Esophagus mucosa (tissue), 1 donor: ENCODE results near the gene SPDYA. TPM values are rescaled to one million over a fixed set of nuclear protein-coding genes. Genes with fewer than 3 reads are reported as not detected.

Experiments used
- ATAC-seq: fragments of 200-7000 bp; cut with Tn5 transposase; one replicate; pipeline ENCODE4 v1.9.1; 2020
- total RNA-seq: library from RNA; stranded (reverse); gene quantifications from one replicate; pipeline ENCODE4 v1.2.4, GENCODE V29; 2023
- donor health status: DM: yes; HTN: yes; CAD: no.

SPDYA gene
- total RNA-seq, 1 donor from 2014 or later = 0.92 TPM

DNA sequence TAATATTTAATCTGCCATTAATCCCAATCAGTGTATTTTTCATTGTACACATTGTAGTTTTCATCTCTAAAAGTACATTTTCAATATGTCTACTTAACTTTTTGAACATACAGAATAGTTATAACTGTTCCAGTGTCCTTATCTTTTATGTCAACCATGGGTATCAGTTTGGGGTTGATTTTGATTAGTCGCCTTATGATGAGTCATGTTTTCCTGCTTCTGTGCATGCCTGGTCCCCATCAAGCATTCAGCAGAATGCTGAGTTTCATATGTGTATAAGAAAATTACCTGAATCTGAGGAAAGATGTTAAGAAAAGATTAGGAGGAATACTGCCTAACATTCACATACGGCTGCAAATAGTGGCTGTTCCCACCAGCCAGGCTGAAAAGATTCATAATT, 17.7 kb downstream of the SPDYA start:
- no peak for ATAC-seq

DNA sequence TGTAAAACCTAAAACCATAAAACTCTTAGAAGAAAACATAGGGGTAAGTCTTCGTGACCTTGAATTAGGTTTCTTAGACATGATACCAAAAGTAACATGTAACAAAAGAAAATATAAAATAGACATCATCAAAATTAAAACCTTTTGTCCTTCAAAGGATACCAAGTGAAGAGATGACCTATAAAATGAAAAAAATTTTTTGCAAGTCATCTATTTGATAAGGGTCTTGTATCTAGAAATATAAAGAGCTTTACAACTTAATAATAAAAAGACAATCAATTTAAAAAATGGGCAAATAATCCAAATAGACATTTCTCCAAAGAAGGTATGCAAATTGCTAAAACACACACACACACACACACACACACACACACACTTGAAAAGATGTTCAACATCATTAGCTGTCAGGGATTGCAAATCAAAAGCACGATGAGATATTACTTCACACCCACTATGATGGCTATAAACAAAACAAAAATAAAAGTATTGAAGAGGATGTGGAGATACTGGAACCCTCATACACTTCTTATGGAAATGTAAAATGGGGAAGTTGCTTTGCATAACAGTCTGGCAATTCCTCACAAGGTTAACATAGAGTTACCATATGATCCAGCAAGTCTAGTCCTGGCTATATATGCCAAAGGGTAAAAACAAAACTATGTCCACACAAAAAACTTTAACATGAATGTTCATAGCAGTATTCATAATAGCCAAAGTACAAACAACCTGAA, 23.3 kb downstream of the SPDYA start:
- ATAC-seq = no peak

- no peak for ATAC-seq
Measured at GRCh38 chr2:28835781-28836180, 25.1 kb downstream of the SPDYA start.

DNA sequence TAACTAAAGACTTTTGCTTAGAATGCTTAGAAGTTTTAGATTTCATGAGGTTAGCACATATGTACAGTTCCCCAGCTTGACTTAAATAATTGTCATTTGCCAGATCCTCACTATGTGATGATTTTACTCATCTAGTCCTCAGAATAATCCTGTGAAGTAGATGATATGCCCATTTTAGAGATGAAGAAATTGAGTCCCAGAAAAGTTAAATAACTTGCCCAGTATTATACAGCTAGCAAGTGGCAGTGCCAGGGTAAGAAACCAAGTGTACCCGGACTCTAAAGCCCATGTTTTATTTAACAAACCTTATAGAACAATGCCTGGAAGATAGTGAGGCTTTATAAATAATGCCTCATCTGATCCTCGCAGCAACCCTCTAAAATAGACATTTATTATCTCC, 28.3 kb downstream of the SPDYA start:
- no peak for ATAC-seq

DNA sequence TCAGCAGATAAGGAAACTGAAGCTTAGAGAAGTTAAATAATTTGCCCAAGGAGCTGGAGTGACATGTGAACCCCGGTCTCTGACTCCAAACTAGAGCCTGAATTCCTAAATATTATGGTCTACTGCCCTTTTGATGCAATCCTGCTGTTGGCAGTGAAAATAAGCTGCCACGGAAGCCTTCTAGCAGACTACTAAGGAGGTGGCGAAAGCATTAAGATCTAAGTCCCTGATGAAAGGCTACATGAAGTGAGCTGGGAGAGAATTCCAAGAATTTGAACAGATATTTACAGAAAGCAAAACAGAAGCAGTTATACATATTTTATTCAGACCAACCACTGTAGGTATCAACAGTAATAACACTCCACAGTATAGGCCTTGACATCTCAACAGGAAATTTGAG, 31.4 kb downstream of the SPDYA start:
- ATAC-seq = no peak

DNA sequence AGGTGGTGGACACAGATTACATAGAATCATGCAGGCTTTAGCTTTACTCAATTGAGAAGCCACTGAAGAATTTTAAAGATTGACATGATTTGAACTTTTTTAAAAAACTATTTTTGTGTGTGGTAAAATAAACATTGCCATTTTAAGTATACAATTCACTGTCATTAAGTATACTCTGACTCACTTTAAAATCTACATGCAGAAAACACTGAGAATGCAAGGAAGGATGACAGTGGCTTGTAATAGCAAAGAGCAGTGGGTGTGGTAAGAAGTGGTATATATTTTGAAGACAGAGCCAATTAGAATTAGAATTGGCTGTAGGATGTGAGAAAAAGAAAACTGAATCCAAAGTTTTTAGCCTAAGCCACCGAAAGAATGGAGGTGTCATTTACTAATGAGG, 44.6 kb downstream of the SPDYA start:
- ATAC-seq = peak; percentile 31

DNA sequence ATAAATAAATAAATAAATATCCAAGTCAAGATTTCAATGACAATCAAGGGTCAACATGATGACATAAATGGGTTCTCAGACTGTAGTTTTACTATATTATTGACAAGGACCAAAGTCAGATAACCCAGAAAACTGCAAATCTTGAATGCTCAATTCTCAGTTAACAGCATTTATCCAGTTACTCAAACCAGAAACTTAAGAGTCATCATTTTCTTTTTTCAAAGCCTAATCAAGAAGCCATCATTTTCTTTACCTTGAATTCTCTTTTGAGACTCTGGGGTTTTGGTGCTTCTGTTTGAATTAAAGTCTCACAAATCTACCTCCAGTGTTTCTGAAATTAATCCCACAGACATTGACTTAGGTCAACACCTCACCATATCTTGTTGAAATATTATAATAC, 45.3 kb downstream of the SPDYA start:
- no peak for ATAC-seq

DNA sequence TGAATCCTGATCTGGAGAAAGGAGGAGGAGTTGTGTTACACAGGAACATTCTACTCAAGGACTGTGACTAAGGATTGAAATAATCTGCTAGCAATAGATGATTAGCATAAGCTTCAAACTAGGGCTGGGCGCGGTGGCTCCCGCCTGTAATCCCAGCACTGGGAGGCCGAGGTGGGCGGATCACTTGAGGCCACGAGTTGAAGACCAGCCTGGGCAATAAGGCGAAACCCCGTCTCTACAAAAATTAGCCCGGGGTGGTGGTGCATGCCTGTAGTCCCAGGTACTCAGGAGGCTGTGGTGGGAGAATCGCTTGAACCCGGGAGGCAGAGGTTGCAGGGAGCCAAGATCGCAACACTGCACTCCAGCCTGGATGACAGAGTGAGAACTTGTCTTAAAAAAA, 58.0 kb downstream of the SPDYA start:
- ATAC-seq = no peak

- peak; percentile 30 for ATAC-seq
Measured at GRCh38 chr2:28869494-28870145, 59.0 kb downstream of the SPDYA start.

DNA sequence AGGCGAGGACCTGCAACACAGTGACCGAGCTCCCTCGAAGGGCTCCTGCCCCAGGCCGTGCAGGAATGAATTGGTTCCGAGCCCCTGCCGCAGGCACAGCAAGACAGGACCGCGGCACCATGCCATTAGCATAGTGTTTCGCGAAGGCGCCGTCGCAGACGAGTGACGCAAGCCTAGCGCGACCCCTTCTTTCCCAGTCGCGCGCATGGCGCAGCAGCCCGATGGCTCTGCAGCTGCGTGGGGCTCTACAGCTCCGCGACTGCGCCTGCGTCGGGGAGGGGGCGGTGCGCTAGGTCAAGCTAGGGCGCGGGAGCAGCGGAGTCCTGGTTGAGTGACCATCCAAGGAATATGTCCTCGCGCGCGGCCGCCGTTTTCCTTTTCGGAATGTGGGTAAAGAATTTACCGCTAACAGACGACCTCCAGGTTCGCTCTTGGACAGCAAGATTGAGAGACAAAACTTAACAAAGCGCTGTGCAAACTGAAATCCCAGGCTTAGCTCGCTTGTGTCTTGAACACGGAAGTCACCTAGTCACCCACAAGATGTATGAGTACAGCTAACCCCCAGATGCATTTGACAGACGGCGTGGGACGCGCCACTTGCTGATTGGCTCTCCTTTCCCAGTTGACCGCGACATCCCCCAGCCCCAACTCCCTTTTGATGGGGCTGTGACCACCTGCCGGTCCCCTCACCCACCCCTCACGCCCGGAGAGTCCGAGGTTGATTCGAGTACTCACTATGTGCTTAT, 59.7 kb downstream of the SPDYA start, which contains the start of gene TRMT61B:
TSS of gene TRMT61B (minus strand) at position 164 of the 746 bp plus-strand sequence. CDS start at position 132, 32 bp downstream.
- ATAC-seq = peak; percentile 100

- no peak for ATAC-seq
Measured at GRCh38 chr2:28871620-28872019, 61.0 kb downstream of the SPDYA start.

DNA sequence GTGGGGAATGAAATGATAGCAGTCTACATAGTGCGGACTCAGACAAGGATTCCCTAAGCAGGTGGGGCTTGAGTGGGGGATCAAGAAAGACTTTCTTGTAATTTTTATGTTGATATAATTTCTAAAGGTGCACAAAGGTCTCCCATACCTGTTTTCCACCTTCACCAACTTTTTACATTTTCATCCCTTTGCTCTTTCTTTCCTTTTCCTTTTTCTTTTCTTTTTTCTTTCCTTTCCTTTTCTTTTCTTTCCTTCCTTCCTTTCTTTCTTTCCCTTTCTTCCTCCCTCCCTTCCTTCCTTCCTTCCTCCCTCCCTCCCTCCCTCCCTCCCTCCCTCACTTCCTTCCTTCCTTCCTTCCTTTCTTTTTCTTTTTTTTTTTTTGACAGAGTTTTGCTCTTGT, 69.6 kb downstream of the SPDYA start:
- no peak for ATAC-seq

- no peak for ATAC-seq
Measured at GRCh38 chr2:28893488-28893887, 82.9 kb downstream of the SPDYA start.

DNA sequence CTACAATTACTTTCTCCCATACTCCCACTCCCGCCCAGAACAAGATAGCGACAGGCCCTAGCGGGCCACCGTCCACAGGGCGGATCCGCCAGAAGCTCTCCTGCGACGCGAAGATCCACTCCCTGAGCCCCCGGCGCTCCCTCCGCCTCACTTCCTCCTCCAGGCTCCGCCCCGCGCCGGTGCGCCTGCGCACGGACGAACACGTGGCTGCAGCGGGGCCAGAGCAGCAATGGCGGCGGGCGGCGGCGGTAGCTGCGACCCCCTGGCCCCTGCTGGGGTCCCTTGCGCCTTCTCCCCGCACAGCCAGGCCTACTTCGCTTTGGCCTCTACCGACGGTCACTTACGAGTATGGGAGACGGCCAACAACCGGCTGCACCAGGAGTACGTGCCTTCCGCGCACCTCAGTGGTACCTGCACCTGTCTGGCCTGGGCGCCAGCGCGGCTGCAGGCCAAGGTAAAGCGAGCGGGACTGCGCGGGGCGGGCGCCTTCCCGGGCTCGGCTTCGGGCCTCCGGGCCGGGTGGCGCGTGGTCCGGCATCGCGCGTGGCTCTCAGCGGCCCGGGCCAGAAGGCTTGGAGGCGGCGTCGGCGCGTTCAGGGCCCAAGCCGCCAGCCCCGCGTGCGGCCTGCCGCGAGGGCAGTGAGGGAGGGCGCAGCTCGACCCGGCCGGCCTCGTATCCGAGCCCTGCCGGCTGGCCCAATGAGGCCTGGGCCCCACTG, 84.0 kb downstream of the SPDYA start, which contains the start of gene WDR43:
TSS of gene WDR43 (plus strand) at position 198 of the 719 bp plus-strand sequence. CDS start at position 230, 32 bp downstream.
- peak; percentile 99 for ATAC-seq

DNA sequence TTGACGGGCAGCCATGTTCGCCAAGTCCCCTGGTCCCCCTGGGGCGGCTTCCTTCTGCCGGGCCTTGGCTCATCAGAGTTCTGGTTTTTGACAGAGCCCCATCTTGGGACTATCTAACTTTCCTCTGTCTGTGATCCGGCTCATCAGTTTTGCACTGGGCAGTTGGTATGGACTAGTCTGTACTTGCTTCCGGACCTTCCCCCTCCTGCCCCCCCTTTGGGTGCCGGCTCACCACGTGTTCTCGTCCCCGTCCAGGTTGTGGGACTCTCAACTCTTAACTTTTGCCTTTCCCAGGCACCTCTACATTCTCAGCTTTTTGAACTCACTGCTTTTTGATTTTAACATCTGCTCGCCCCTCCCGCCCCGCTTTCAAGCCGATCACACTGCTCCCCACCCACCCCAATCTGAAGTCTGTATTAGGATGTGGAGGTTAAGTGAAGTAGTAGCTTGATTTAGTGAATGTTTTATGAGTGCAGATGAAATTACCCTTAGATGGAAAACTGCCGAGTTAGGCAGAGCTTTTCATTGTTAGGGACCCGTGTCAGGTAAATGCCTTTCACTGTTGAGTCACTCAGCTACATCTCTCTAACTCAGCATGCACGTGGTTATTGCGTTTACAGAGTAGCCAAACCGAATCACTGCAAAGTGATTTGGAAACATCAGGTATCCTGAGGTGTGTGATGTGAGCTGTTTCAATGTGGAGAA, 84.7 kb downstream of the SPDYA start:
- ATAC-seq = peak; percentile 63

DNA sequence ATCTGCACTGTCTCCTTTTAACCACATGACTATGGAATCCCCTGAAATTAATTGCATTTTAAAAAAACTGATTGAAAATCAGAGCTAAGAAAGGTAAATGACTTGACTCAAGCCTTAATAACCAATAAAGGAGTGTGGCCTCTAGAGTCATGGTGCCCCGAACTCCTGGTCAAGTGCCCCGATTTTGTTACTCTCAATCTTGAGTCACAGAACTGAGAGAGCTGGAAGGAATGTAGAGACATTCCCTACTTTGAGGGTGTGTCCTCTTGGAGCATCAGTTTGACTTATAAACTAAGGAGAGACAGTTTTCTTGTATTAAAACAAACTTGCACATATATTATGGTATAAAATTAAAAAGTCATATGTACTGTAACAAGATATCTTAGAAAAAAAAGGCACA, 86.3 kb downstream of the SPDYA start:
- ATAC-seq = no peak

DNA sequence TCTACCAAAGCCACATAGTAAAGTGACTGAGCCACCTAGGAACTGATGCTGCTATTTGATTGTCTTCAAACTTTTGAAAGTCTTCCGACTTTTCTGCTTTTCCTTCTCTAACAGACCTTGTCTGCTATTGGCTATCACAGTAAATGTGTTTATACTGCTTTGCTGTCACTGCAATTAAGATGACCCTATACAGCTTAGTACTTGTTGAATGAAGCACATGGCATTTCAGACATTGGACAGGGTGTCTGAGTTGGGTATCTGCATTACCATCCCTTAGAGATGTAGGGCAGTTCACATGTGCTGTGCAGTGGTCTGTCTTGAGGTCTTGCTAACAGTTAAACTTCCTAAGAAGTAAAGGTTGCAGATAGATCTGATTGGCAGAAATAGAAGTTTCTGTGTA, 87.4 kb downstream of the SPDYA start:
- no peak for ATAC-seq

Other genes with a start within 250 kb of the SPDYA start
- gene PPP1CB, start 59.0 kb upstream of the SPDYA start, total RNA-seq = 327 TPM
- gene TRMT61B, start 59.5 kb downstream of the SPDYA start, total RNA-seq = 11.0 TPM
- 44.9 TPM for gene WDR43, start 83.8 kb downstream of the SPDYA start, total RNA-seq
- 0.16 TPM for gene TOGARAM2, start 170.5 kb downstream of the SPDYA start, total RNA-seq